Suprapubic skin (tissue), 4 donors: ENCODE measurements around the gene TMPRSS6. TPM values are rescaled to one million over a fixed set of nuclear protein-coding genes. Genes with fewer than 3 reads are reported as not detected.

Source experiments
- DNase-seq, 2 donors: peaks; one replicate each; pipeline ENCODE4 v3.0.0-alpha.2; 2019; ENCODE audit warnings: low spot score in 2 of 2
- H3K27ac ChIP-seq: fragments of 200-600 bp; sonication (generic); one replicate; pipeline ENCODE4 v1.5.1; 2019
- H3K27me3 ChIP-seq: fragments of 200-600 bp; sonication (generic); one replicate; pipeline ENCODE4 v1.5.1; 2019
- H3K36me3 ChIP-seq: fragments of 200-600 bp; sonication (generic); one replicate; pipeline ENCODE4 v1.5.1; 2019
- H3K4me1 ChIP-seq: fragments of 200-600 bp; sonication (generic); one replicate; pipeline ENCODE4 v1.5.1; 2019
- H3K4me3 ChIP-seq: fragments of 200-600 bp; sonication (generic); one replicate; pipeline ENCODE4 v1.5.1; 2019; ENCODE audit warnings: mild to moderate bottlenecking
- H3K9me3 ChIP-seq: fragments of 200-600 bp; sonication (generic); one replicate; pipeline ENCODE4 v1.5.1; 2019
- CTCF ChIP-seq, 2 donors: fragments of 200-600 bp in 1 of 2; fragments of 450-650 bp in 1 of 2; sonication (generic) in 1 of 2; IDR thresholded peaks; one replicate each; pipeline ENCODE4 v1.5.1; 2016 to 2019; ENCODE audit warnings: antibody characterized with exemption in 2 of 2, mild to moderate bottlenecking in 1 of 2, moderate library complexity in 1 of 2
- EP300 ChIP-seq: sonication (generic); formaldehyde crosslinking; IDR thresholded peaks from one replicate; pipeline ENCODE4 v1.6.1; 2017; ENCODE audit warnings: antibody characterized with exemption
- POLR2A ChIP-seq, 2 donors: fragments of 450-650 bp; IDR thresholded peaks; one replicate each; pipeline ENCODE4 v1.6.1; 2017; ENCODE audit warnings: antibody characterized with exemption in 2 of 2, mild to moderate bottlenecking in 2 of 2, moderate library complexity in 2 of 2
- POLR2AphosphoS5 ChIP-seq, 3 donors: sonication (generic); formaldehyde crosslinking; IDR thresholded peaks; one replicate each; pipeline ENCODE4 v1.6.1; 2017; ENCODE audit warnings: antibody characterized with exemption in 3 of 3
- WGBS: methylation state at CpG from one replicate; pipeline ENCODE4 v1.1.5; 2018; 5-methylcytosine and 5-hydroxymethylcytosine counted together
- total RNA-seq, 4 donors: library from RNA; depleted of rRNA; stranded (reverse); fragments of >200 nt; gene quantifications; one replicate each; pipeline ENCODE4 v1.1.0, GENCODE V29; 2016

TMPRSS6 gene
- total RNA-seq, result 1 to 10 TPM in 2 of 4 donors, under 1 TPM in 2; 0.30 to 3.8 (median 1.0) TPM

GRCh38 chr22:37109242-37109917 lies at the start of gene TMPRSS6:
TMPRSS6 (minus strand) TSS chr22:37109713; CDS start chr22:37103417, 6,296 bp downstream.
- 64% methylated on average over 11 of the region's 13 CpGs for WGBS
- Histone ChIP-seq H3K27me3 (peaks cover 17% of the 10 kb centered on the region), H3K4me1 (no peaks in the 10 kb centered on the region), H3K27ac (no peak within 1 kb of the TSS), H3K9me3 (no peaks in the 10 kb centered on the region), H3K36me3 (no peaks in the 10 kb centered on the region), H3K4me3 (no peak within 1 kb of the TSS)
- TF ChIP-seq EP300, result no peak
- no peak for TF ChIP-seq POLR2A (IDR thresholded peaks at IDR 0.05)
- TF ChIP-seq CTCF (IDR thresholded peaks at IDR 0.05), result no peak
- TF ChIP-seq POLR2AphosphoS5 (IDR thresholded peaks at IDR 0.05), result no peak
- DNase-seq, result no peak

GRCh38 chr22:37158963-37159290 lies 49.4 kb upstream of the TMPRSS6 start:
- TF ChIP-seq CTCF (IDR thresholded peaks at IDR 0.05) (no peak), EP300 (no peak), POLR2A (IDR thresholded peaks at IDR 0.05) (no peak), POLR2AphosphoS5 (IDR thresholded peaks at IDR 0.05) (no peak)
- peaks cover 10% of the 10 kb centered on the region for H3K27me3 ChIP-seq
- H3K36me3 ChIP-seq, result no peaks in the 10 kb centered on the region
- H3K4me3 ChIP-seq, result no peak overlapping the region
- WGBS, result 76% methylated on average over 5 of the region's 5 CpGs
- DNase-seq, result no peak
- no peaks in the 10 kb centered on the region for H3K4me1 ChIP-seq
- no peaks in the 10 kb centered on the region for H3K9me3 ChIP-seq
- H3K27ac ChIP-seq, result no peak overlapping the region

GRCh38 chr22:37157516-37158285 lies 48.2 kb upstream of the TMPRSS6 start:
- 50% methylated on average over 13 of the region's 13 CpGs for WGBS
- H3K36me3 ChIP-seq, result no peaks in the 10 kb centered on the region
- H3K27me3 ChIP-seq, result peaks cover 10% of the 10 kb centered on the region
- no peak overlapping the region for H3K27ac ChIP-seq
- no peaks in the 10 kb centered on the region for H3K4me1 ChIP-seq
- no peak for DNase-seq
- H3K4me3 ChIP-seq, result no peak overlapping the region
- TF ChIP-seq CTCF (IDR thresholded peaks at IDR 0.05) (no peak), POLR2A (IDR thresholded peaks at IDR 0.05) (no peak), POLR2AphosphoS5 (IDR thresholded peaks at IDR 0.05) (no peak), EP300 (no peak)
- no peaks in the 10 kb centered on the region for H3K9me3 ChIP-seq

- no peak overlapping the region for H3K27ac ChIP-seq
- no peak for DNase-seq
- H3K4me3 ChIP-seq, result no peak overlapping the region
- peaks cover 10% of the 10 kb centered on the region for H3K27me3 ChIP-seq
- H3K9me3 ChIP-seq, result no peaks in the 10 kb centered on the region
- no peaks in the 10 kb centered on the region for H3K36me3 ChIP-seq
- no peak for TF ChIP-seq POLR2AphosphoS5 (IDR thresholded peaks at IDR 0.05)
- no peak for TF ChIP-seq EP300
- no peak for TF ChIP-seq CTCF (IDR thresholded peaks at IDR 0.05)
- no peak for TF ChIP-seq POLR2A (IDR thresholded peaks at IDR 0.05)
- no peaks in the 10 kb centered on the region for H3K4me1 ChIP-seq
- WGBS, result 80% methylated on average over 11 of the region's 13 CpGs
These were observed 47.3 kb upstream of the TMPRSS6 start for GRCh38 chr22:37156686-37157435.

- H3K27ac ChIP-seq, result no peak overlapping the region
- no peak overlapping the region for H3K4me3 ChIP-seq
- H3K9me3 ChIP-seq, result no peaks in the 10 kb centered on the region
- TF ChIP-seq POLR2AphosphoS5 (IDR thresholded peaks at IDR 0.05) (no peak), POLR2A (IDR thresholded peaks at IDR 0.05) (no peak), CTCF (IDR thresholded peaks at IDR 0.05) (no peak), EP300 (no peak)
- peaks cover 10% of the 10 kb centered on the region for H3K27me3 ChIP-seq
- H3K4me1 ChIP-seq, result no peaks in the 10 kb centered on the region
- no peak for DNase-seq
- no peaks in the 10 kb centered on the region for H3K36me3 ChIP-seq
- 91% methylated on average over 8 of the region's 8 CpGs for WGBS
These were observed 46.5 kb upstream of the TMPRSS6 start for GRCh38 chr22:37155971-37156370.
